K562 (cell line): ENCODE data around the gene RAVER2. TPM values are rescaled to one million over a fixed set of nuclear protein-coding genes. Genes with fewer than 3 reads are reported as not detected.

ENCODE experiments used
- CHD4 ChIP-seq: fragments of 200-600 bp; sonication (generic); IDR thresholded peaks from 3 replicates; pipeline ENCODE4 v1.6.1; 2012; ENCODE audit warnings: low read depth, mild to moderate bottlenecking, mixed read lengths, low read length, inconsistent platforms; ENCODE audit not compliant: insufficient read depth, insufficient replicate concordance, poor library complexity, severe bottlenecking
- CXXC5 ChIP-seq: fragments of 250-450 bp; sonication (Bioruptor Pico); IDR thresholded peaks from 2 replicates; pipeline ENCODE4 v1.8.0; 2022; ENCODE audit warnings: inconsistent platforms, mild to moderate bottlenecking, moderate library complexity
- DMBX1 ChIP-seq: fragments of 250-450 bp; sonication (Bioruptor Pico); IDR thresholded peaks from 2 replicates; pipeline ENCODE4 v1.8.0; 2022; ENCODE audit warnings: inconsistent platforms, mild to moderate bottlenecking, moderate library complexity, borderline replicate concordance
- FOSL1 ChIP-seq: fragments of 200-800 bp; sonication (Bioruptor generic); conservative IDR thresholded peaks from 2 replicates; pipeline ENCODE4 v1.6.1; 2016; ENCODE audit warnings: missing genetic modification characterization, missing compliant biosample characterization
- GATA2 ChIP-seq: sonication (generic); formaldehyde crosslinking; IDR thresholded peaks from 2 replicates; pipeline ENCODE4 v1.4.0; 2020; ENCODE audit warnings: mild to moderate bottlenecking, missing genetic modification reagents
- KDM1A ChIP-seq, 2 experiments: fragments of 450-650 bp; IDR thresholded peaks; 2 replicates each; pipeline ENCODE4 v1.6.1; 2016; ENCODE audit warnings: mild to moderate bottlenecking in 2 of 2
- NR2C2 ChIP-seq, 2 experiments: fragments of 200-800 bp in 1 of 2; sonication (Bioruptor generic) in 1 of 2; sonication (generic) in 1 of 2; formaldehyde crosslinking in 1 of 2; IDR thresholded peaks; 2 replicates each; pipeline versions ENCODE4 v1.6.1 to v1.8.0; 2016 to 2022; ENCODE audit warnings: mild to moderate bottlenecking in 1 of 2, missing compliant biosample characterization in 1 of 2, missing genetic modification characterization in 1 of 2, missing genetic modification reagents in 1 of 2
- SMC3 ChIP-seq: conservative IDR thresholded peaks from 2 replicates; pipeline ENCODE4 v1.6.1; 2011; ENCODE audit warnings: low read depth, low read length, improper control_type of control experiment; ENCODE audit not compliant: insufficient read depth
- SNRNP70 ChIP-seq: fragments of 200-400 bp; formaldehyde crosslinking; optimal IDR thresholded peaks from 2 replicates; pipeline ENCODE3; 2017; ENCODE audit warnings: low read depth, low read length
- SRF ChIP-seq, 2 experiments: fragments of 250-450, 450-650 bp in 1 of 2; sonication (Bioruptor Pico) in 1 of 2; sonication (generic) in 1 of 2; formaldehyde crosslinking; IDR thresholded peaks; 2 replicates each; pipeline versions ENCODE4 v1.5.0 to v1.5.1; 2020 to 2022; ENCODE audit warnings: mild to moderate bottlenecking in 1 of 2, missing genetic modification reagents in 1 of 2
- TEAD1 ChIP-seq, 2 experiments: fragments of 450-650 bp in 1 of 2; sonication (generic) in 1 of 2; formaldehyde crosslinking; IDR thresholded peaks; 2 replicates each; pipeline versions ENCODE4 v1.4.0 to v1.8.0; 2020 to 2022; ENCODE audit warnings: mild to moderate bottlenecking in 2 of 2, missing genetic modification reagents in 1 of 2
- TFAM ChIP-seq: fragments of 250-450 bp; sonication (Bioruptor Pico); conservative IDR thresholded peaks from 2 replicates; pipeline ENCODE4 v1.5.0; 2021; ENCODE audit warnings: mild to moderate bottlenecking, moderate library complexity
- ZC3H4 ChIP-seq: sonication (generic); formaldehyde crosslinking; IDR thresholded peaks from 2 replicates; pipeline ENCODE4 v1.9.0; 2021; ENCODE audit warnings: missing genetic modification reagents, borderline replicate concordance
- ZFPM2 ChIP-seq: fragments of 250-450 bp; sonication (Bioruptor Pico); IDR thresholded peaks from 2 replicates; pipeline ENCODE4 v1.5.1; 2022; ENCODE audit warnings: mild to moderate bottlenecking
- ZNF197 ChIP-seq: fragments of 200-800 bp; sonication (Bioruptor generic); IDR thresholded peaks from 2 replicates; pipeline ENCODE4 v1.6.1; 2016; ENCODE audit warnings: low read depth, missing genetic modification characterization, missing compliant biosample characterization
- ZNF766 ChIP-seq: fragments of 200-800 bp; sonication (Bioruptor generic); conservative IDR thresholded peaks from 2 replicates; pipeline ENCODE4 v1.6.1; 2016; ENCODE audit warnings: missing genetic modification characterization, missing compliant biosample characterization
- polyA plus RNA-seq, 8 experiments: library from polyadenylated mRNA; depleted of rRNA in 4 of 8; stranded (reverse) in 5 of 8; unstranded in 3 of 8; fragments of >200 nt; fragmentation: Nextera tagmentation in 2 of 8; fragmentation: Illumina TruSeq in 1 of 8; extraction: Ambion mirVana in 2 of 8; extraction: Trizol in 1 of 8; gene quantifications; 2 replicates each; pipeline versions ENCODE4 v1.2.1 to v1.2.3, GENCODE V29; 2011 to 2014; ENCODE audit warnings: inconsistent platforms in 1 of 8, missing spikeins in 1 of 8
- total RNA-seq, 7 experiments: library from RNA; depleted of rRNA in 6 of 7; stranded (reverse); fragments of >200 nt in 6 of 7; fragmentation: Illumina TruSeq in 2 of 7; extraction: Trizol in 2 of 7; gene quantifications; 2 replicates each; pipeline versions ENCODE4 v1.2.1 to v1.2.3, GENCODE V29; 2011 to 2021; ENCODE audit warnings: low replicate concordance in 1 of 7
- TF ChIP-seq, protein P1 (sequence below), 2 experiments: fragments of 200-800 bp in 1 of 2; sonication (Bioruptor generic) in 1 of 2; sonication (generic) in 1 of 2; formaldehyde crosslinking in 1 of 2; IDR thresholded peaks in 1 of 2; conservative IDR thresholded peaks in 1 of 2; 2 replicates each; pipeline versions ENCODE4 v1.5.0 to v1.6.1; 2016 to 2020; ENCODE audit warnings: missing compliant biosample characterization in 1 of 2, missing genetic modification characterization in 1 of 2, missing genetic modification reagents in 1 of 2
- TF ChIP-seq, protein P2 (sequence below): IDR thresholded peaks from 2 replicates; pipeline ENCODE4 v1.6.1; 2011; ENCODE audit warnings: borderline replicate concordance, low read depth, mild to moderate bottlenecking, moderate library complexity, low read length; ENCODE audit not compliant: insufficient read depth, poor library complexity, severe bottlenecking
- TF ChIP-seq, protein P3 (sequence below): fragments of 450-650 bp; conservative IDR thresholded peaks from 2 replicates; pipeline ENCODE4 v1.6.1; 2016; ENCODE audit warnings: missing genetic modification characterization, low read depth, mild to moderate bottlenecking, missing compliant biosample characterization, moderate library complexity
- TF ChIP-seq, protein P4 (sequence below): fragments of 450-650 bp; IDR thresholded peaks from 2 replicates; pipeline ENCODE4 v1.6.1; 2016; ENCODE audit warnings: missing biosample characterization, missing genetic modification characterization

Gene RAVER2
- total and polyA plus RNA-seq, 9 of the 15 experiments (the other 6 are each of a cell fraction or from before 2014, with no cell fraction given): 1.8 to 6.1 (median 4.4) TPM

DNA sequence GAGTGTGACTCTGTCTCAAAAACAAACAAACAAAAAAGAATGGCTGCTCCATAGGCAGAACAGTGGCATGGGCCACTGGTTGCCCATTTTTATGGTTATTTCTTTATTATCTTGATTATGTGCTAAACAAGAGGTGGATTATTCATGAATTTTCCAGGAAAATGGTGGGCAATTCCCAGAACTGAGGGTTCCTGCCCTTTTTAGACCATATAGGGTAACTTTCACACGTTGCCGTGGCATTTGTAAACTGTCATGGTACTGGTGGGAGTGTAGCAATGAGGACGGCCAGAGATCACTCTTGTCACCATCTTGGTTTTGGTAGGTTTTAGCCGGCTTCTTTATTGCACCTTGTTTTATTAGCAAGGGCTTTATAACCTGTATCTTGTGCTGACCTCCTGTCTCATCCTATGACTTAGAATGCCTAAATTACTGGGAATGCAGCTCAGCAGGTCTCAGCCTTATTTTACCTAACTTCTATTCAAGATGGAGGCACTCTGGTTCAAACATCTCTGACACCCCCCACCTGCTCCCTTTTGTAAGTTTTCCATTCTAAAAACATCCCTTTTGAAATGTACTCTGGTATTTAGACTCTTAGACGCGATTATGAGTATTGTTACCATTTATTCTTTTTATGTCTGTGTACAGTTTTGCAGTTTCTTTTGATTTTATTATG, 57.1 kb downstream of the RAVER2 start (continued):
- no peak for TF ChIP-seq NR2C2 (CRISPR knock-in tag; IDR thresholded peaks at IDR 0.05)
- TF ChIP-seq NR2C2 (tag; IDR thresholded peaks at IDR 0.05): peak; percentile 21; the same call in 1 of the 2 replicates
- TF ChIP-seq KDM1A (IDR thresholded peaks at IDR 0.05): no peak
- TF ChIP-seq, protein P1, sequence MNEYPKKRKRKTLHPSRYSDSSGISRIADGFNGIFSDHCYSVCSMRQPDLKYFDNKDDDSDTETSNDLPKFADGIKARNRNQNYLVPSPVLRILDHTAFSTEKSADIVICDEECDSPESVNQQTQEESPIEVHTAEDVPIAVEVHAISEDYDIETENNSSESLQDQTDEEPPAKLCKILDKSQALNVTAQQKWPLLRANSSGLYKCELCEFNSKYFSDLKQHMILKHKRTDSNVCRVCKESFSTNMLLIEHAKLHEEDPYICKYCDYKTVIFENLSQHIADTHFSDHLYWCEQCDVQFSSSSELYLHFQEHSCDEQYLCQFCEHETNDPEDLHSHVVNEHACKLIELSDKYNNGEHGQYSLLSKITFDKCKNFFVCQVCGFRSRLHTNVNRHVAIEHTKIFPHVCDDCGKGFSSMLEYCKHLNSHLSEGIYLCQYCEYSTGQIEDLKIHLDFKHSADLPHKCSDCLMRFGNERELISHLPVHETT (CRISPR knock-in tag; conservative IDR thresholded peaks at IDR 0.05 in 1 of 2, IDR thresholded peaks at IDR 0.05 in 1 of 2): peak in 1 of 2 experiments; percentile 86; a peak in 2 of 4 replicates
- TF ChIP-seq, protein P2, sequence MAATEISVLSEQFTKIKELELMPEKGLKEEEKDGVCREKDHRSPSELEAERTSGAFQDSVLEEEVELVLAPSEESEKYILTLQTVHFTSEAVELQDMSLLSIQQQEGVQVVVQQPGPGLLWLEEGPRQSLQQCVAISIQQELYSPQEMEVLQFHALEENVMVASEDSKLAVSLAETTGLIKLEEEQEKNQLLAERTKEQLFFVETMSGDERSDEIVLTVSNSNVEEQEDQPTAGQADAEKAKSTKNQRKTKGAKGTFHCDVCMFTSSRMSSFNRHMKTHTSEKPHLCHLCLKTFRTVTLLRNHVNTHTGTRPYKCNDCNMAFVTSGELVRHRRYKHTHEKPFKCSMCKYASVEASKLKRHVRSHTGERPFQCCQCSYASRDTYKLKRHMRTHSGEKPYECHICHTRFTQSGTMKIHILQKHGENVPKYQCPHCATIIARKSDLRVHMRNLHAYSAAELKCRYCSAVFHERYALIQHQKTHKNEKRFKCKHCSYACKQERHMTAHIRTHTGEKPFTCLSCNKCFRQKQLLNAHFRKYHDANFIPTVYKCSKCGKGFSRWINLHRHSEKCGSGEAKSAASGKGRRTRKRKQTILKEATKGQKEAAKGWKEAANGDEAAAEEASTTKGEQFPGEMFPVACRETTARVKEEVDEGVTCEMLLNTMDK: no peak
- TF ChIP-seq TEAD1 (CRISPR knock-in tag; IDR thresholded peaks at IDR 0.05): peak in 1 of 2 experiments; percentile 72; a peak in 1 of 4 replicates
- TF ChIP-seq CXXC5 (CRISPR knock-in tag): no peak
- TF ChIP-seq ZNF766 (CRISPR knock-in tag): peak; percentile 63; the same call in 1 of the 2 replicates
- TF ChIP-seq ZC3H4 (CRISPR knock-in tag): no peak
- TF ChIP-seq, protein P3, sequence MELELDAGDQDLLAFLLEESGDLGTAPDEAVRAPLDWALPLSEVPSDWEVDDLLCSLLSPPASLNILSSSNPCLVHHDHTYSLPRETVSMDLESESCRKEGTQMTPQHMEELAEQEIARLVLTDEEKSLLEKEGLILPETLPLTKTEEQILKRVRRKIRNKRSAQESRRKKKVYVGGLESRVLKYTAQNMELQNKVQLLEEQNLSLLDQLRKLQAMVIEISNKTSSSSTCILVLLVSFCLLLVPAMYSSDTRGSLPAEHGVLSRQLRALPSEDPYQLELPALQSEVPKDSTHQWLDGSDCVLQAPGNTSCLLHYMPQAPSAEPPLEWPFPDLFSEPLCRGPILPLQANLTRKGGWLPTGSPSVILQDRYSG (tag): peak; percentile 94
- TF ChIP-seq SNRNP70: no peak
- peak; percentile 86 for TF ChIP-seq DMBX1 (CRISPR knock-in tag)
- no peak for TF ChIP-seq CHD4
- TF ChIP-seq SRF (CRISPR knock-in tag; IDR thresholded peaks at IDR 0.05): peak in 1 of 2 experiments; percentile 90; a peak in 1 of 4 replicates
- TF ChIP-seq GATA2 (CRISPR knock-in tag): no peak
- TF ChIP-seq FOSL1: peak; percentile 15; the same call in 1 of the 2 replicates
- TF ChIP-seq SMC3: no peak
- TF ChIP-seq ZFPM2 (CRISPR knock-in tag): no peak
- TF ChIP-seq ZNF197 (CRISPR knock-in tag): peak; percentile 78
- TF ChIP-seq, protein P4, sequence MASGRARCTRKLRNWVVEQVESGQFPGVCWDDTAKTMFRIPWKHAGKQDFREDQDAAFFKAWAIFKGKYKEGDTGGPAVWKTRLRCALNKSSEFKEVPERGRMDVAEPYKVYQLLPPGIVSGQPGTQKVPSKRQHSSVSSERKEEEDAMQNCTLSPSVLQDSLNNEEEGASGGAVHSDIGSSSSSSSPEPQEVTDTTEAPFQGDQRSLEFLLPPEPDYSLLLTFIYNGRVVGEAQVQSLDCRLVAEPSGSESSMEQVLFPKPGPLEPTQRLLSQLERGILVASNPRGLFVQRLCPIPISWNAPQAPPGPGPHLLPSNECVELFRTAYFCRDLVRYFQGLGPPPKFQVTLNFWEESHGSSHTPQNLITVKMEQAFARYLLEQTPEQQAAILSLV (tag): peak; percentile 76
- TF ChIP-seq TFAM (CRISPR knock-in tag): no peak
